Esophagus squamous epithelium (tissue), 4 donors: ENCODE data around the gene OR5B21.

Source experiments
- CTCF ChIP-seq, 6 experiments: fragments of 450-650 bp in 4 of 6; fragments of 200-600 bp in 2 of 6; sonication (generic) in 2 of 6; IDR thresholded peaks; one replicate each; pipeline ENCODE4 v1.5.1; 2016 to 2019; ENCODE audit warnings: antibody characterized with exemption in 6 of 6, mild to moderate bottlenecking in 4 of 6, moderate library complexity in 4 of 6
- POLR2A ChIP-seq, 4 donors: fragments of 450-650 bp; IDR thresholded peaks; one replicate each; pipeline ENCODE4 v1.6.1; 2017; ENCODE audit warnings: antibody characterized with exemption in 4 of 4, mild to moderate bottlenecking in 4 of 4, moderate library complexity in 3 of 4

DNA sequence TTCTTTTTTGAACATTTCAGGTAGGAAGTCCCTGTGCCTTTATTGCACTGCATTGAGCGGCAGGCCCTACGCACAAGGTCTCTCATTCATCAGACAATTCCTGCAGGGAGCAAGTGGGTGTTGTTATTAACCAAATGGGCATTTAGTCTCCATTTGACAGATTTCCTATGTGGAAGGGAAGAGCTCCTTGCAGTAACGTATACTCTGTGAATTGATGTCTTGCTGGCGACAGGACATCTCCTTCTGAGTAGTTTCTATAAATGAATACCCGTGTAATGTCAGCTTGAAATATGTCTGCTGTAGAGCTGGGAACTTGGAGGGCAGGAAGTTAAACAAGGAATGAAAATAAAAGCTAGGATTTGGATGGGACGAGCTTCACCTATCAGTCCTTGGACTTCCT is 3.7 kb downstream of the OR5B21 start:
- TF ChIP-seq CTCF (IDR thresholded peaks at IDR 0.05) (no peak), POLR2A (IDR thresholded peaks at IDR 0.05) (no peak)
